Activated CD4-positive, alpha-beta T cell treated with anti-CD3 and anti-CD28 coated beads, Interleukin-2, amount 50 U/mL, for 1 hour (primary cell): ENCODE measurements around the gene CUEDC1.
A peak's percentile ranks its signal among the peaks of the same experiment; 100 is the strongest.
"Not testable (repeated sequence)": the region's sequence is repeated elsewhere in the genome, so short reads cannot be mapped to it uniquely, and the experiment has no call there.

ENCODE experiments used
- DNase-seq: peaks from one replicate; pipeline ENCODE4 v3.0.0-alpha.2; 2020

The CUEDC1 gene

DNA sequence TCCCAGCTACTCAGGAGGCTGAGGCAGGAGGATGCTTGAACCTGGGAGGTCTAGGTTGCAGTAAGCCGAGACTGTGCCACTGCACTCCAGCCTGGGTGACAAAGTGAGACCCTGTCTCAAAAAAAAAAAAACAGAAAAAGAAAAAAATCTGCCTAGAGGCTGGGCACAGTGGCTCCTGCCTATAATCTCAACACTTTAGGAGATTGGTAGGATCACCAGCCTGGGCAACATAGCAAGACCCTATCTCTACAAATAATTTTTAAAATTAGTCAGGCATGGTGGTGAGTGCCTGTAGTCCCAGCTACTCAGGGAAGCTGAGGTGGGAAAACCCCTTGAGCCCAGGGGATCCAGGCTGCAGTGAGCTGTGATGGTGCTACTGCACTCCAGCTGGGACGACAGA, 17.7 kb downstream of the CUEDC1 start:
- DNase-seq, result no peak

DNA sequence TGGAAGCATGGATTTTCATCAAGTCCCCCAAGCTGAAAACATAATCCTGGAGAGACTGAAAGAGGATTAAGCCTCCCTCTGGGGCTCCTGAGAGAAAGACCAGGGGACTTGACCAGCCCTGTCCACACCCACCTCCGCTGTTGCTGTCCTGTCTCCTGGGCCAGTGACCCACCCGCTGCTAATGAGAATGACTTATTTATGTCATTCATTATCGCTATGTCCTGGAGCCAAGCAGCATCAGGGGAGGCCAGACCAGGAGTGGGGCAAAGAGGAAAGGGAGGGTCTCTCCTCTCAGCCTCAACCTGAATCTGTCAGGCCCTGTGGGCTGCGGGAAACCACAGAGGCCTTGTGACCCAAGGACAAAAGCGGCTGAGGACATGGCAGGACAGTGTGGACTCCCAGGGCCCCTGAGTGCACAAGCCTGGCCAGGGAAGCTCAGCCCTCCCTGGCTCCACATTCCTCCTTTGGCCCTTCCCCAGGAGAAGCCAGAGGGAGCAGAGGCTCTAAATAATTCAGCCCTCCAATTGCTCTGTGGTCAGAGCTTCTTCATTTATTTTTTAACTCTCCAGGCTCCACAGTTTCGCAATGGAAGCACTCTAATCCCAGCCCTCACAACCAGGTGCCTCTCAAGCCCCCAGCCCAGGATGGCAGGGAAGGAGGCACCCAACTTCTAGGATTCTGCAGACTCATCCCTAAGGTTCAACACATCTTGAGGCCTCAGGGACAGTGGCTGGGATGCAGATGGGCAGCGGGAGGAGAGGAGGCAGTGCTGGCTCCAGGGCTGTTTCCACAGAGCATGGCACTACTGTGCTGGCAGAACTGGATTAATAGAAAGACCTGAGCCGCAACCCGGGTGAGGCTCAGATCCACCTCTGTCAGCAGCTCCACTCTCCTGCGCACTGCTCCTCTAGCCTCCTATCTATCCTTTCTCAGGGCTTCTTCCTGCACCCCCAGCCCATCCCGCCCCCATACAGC, 19.1 kb downstream of the CUEDC1 start:
- no peak for DNase-seq

DNA sequence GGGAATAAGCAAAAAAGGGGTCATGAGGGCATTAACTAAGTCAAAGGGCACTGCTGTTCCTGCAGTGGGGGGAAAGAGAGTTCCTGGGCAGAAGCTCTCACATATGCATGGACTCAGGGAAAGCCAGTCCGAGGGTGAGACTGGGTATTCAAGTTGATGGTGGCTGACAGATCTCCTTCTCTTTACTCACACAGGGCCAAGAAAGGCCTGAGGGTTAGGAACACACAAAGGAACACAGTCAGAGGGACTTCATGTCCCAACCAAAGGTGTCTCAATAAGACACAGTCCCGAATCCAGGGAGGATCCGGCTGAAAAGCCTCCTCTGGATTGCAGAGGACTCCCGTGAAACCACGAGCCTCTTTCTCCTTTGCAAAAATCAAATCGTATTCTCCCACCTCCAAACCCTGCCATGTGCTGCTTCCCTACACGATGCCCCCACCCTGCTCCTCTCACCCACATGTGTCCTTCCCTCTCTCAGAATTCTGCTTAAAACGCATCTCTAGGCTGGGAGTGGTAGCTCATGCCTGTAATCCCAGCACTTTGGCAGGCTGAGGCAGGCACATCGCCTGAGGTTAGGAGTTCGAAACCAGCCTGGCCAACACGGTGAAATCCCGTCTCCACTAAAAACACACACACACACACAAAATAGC, 23.6 kb downstream of the CUEDC1 start:
- no peak for DNase-seq

DNA sequence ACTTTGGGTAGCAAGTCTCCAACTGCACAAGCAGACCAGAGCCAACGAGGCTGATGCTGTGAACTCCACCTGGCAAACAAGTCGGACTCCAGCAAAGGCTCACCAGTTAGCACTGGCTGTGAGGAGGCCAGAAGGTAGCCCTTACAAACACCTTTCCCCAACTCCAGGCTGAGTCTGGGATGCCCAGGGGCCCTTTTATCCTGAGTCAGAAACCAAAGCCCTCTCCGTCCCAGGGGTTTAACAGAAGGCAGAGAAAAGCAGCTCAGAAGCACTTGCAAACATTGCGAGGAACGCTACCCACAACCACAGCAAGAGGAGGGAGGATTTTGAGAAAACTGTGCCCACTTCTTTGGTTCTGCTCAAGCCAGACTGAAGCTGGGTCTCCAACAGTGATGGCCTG, 25.0 kb downstream of the CUEDC1 start:
- DNase-seq, result no peak

DNA sequence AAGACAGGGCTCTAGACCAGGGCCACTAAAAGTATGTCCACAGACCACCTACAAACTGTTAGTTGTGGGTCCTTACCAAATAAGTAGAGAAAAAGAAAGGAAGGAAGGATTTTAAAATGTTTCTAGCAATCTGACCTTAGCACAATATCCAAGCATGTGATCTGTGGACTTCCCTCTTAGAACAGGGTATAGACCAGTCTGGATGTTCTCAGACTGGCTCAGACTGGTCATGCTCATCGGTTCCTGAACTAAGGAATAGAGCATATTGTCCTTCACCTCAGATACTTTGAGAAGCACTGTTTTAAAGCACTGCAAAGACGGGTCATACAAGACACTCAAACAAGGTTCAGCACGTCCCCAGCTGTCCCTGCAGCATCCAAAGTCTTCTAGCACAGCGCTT, 25.8 kb downstream of the CUEDC1 start:
- DNase-seq, result no peak

DNA sequence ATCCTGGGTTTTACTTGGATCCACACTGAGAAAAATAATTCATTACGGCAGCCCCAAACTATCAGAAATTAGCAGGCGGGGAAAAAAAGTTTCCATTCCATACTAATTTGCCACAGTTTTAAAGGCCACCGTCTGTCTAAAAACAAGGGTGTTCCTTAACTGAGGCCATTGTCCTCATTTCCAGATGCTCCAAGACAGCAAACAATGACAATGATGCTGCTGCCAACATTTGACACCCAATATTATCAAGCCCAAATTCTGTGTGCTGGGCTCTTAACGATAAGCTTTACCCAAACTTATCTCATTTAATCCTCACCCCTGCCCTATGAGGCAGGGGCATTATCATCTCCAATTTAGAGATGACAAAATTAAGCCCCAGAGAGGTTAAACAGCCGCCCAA, 26.3 kb downstream of the CUEDC1 start:
- no peak for DNase-seq

DNA sequence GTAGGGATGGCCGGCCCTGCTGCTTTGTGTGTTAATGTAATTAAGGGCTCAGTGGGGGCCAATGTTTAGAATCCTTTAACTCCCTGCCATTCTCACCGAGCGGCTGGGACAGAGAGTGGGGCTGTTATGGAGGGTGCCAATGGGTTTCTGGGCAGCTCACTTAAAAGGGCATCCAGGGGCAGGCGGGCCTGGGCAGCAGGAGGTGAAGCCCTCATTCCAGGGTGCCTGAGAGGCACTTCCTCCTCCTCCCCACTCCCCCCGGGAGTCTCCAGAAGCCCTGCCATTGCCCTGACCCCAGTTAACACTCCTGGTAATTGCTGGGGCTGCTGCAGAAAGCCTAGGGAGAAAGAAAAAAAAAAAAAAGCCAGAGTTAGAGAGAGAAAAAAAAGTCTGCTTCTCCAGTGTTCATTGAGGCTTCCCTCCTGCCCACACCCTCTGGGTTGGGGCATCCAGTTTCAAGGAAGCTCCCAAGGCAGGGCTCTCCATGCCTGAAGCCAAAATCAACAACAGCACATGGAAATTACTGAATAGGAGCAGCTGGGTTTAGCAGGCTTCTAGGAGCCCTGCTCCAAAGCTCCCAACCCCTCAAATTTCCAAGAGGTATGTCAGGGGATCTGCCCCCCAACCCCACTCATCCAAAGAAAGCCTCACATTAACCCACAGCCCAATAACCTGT, 28.0 kb downstream of the CUEDC1 start:
- DNase-seq, result no peak

DNA sequence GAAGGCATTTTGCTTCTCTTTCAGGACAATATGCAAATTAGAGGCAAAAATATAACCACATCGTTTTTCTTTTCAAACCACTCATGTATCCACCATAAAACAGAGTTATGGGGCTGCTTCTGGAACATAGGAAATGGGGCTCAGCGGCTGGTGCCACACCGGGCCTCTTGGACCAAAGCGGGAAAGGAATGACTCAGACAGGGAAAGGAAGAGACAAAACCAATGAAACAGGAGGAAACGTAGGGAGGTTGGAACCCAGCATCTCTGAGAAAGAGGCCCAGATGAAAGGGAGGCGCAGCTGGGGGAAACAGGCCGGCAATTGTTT, 28.5 kb downstream of the CUEDC1 start:
- no peak for DNase-seq

DNA sequence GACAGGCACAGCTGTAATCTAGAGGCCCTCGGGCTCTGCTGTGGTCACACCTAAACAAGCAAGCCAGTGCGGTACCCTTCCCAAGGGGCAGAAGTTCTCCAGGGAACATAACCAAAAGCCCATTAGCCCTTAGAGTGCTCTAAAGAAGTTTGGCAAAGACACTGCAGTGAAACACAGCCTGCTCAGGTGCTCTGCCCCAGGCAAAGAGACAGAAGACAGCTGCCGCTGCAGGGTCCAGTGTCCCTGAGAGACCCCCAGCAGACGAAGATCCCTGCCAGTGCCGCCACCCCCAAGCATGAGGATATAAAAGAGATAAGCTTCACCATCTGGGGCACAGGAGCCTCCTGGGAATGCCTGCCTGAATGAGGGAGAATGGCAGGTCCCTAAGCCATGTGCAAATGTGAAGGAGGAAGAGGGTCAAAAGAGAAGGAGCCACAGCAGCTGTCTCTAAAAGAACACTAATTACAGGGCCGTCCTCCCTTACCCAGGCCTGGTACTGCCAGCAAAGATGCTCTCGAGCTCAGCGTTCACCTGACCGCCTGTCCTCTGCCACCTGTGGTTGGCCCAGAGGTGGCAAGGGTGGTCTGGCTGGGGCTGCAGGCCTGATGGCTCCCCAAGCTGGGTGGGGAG, 29.7 kb downstream of the CUEDC1 start:
- no peak for DNase-seq

DNA sequence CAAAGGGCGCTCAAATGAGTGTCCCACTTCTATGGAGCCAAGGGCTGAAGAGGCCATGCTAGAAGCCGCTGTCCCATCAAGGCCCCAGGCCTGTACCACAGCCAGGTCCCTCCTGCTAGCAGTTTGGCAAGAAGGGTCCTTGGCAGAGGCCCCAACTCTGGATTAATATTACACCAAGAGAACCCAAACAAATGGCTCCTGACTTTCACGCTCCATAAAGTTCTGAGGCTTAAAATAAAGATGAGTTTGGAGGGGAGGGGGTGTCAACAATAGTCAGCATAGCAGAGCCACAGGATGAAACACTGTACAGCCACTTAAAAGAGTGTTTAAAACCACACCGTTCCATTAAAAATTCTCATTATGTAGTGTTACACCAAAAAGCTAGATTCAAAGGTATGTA, 30.5 kb downstream of the CUEDC1 start:
- no peak for DNase-seq

DNA sequence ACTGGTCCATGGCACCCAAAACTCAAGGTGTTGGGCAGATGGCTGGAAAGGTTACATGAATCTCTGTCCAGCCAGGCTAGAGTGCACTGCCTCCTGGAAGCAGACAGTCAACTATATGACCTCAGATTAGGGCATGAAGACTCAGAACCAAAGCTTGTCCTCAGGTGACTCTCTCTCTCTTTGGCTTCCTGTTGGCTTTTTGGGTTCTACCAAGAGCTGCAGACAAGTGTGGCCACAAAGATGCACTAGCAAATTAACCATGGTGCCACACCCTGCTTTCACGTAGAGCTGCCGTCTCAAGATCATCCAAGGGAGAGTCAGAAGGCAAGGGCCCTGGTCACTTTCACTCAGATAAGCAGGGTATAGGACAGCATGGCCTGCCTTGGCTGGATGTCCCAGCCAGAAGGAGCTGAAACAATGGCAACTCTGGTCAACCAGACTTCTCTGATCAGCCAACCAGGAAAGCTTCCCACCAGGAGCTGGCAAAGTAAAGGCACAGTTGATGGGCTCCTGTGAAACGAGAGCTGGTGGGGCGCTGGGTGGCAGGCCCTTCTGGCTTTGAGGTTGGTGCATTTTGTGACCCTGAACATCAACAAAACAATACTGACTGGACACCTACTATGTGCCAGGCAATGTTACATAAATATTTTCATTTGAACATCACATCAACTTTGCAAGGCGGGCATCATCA, 31.9 kb downstream of the CUEDC1 start:
- DNase-seq, result no peak

DNA sequence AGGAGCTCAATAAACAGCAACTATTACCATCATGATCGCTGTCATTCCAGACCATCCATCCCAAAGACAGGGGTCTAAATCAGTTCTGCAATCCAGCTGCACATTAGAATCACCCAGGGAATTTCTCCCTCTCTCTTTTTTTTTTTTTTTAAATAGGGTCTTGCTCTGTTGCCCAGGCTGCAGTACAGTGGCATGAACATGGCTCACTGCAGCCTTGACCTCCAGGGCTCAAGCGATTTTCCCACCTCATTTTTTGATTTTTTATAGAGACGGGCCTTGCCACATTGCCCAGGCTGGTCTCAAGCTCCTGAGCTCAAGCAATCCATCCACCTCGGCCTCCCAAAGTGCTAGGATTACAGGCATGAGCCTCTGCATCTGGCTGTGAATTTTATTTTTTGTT, 32.5 kb downstream of the CUEDC1 start:
- DNase-seq, result not testable (repeated sequence)

DNA sequence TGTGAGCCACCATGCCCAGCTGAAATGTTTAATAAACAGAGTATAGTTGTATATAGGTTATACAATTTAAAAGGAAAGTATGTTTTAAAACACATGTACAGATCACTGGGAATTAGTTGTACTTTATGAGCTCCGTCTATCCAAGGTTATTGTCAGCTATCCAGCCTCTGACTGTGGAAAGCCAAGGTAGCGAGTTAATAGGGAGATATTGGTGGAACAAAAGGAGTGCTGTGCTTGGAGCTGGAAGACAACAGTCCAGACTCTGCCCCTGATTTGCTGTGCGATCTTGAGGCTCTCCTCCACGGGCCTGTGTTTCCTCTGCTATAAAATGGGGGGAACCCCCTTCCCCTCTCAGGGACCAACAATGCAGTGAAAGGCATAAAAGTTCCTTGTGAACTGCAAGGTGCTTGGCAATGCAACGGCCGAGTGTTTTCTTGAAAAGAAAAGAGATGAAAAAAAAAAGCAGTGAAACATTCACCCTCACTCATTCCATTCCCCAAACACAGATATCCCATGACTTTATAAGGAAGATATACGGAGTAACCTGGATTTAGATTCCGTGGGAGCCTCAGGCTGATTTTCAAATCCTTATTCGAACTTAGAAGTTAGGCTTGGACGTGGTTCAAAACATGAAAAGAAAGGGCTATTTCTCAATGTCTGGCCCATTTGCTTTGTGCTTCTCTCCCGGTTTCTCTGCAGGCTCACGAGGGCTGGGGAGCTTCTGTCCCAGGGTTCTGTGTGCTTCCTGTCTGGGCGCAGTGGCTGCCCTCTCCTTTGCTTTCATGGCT, 34.1 kb downstream of the CUEDC1 start:
- DNase-seq, result no peak

DNA sequence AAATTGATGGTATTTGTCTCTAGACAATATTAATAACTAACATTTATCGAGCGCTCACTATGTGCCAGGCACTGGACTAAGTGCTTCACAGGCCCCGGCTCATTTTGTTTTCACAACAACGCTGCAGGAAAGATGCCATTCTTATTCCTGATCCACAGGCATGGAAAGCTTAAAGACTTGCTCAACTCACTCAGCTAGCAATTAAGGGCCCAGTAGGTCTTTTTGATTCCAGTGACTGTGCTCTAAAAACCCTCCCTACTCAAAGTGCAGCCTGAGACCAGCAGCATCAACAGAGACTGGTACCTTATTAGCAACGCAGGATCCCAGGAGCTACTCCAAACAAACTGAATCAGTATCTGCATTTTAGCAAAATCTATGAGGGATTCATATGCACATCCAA, 35.3 kb downstream of the CUEDC1 start:
- DNase-seq, result no peak

DNA sequence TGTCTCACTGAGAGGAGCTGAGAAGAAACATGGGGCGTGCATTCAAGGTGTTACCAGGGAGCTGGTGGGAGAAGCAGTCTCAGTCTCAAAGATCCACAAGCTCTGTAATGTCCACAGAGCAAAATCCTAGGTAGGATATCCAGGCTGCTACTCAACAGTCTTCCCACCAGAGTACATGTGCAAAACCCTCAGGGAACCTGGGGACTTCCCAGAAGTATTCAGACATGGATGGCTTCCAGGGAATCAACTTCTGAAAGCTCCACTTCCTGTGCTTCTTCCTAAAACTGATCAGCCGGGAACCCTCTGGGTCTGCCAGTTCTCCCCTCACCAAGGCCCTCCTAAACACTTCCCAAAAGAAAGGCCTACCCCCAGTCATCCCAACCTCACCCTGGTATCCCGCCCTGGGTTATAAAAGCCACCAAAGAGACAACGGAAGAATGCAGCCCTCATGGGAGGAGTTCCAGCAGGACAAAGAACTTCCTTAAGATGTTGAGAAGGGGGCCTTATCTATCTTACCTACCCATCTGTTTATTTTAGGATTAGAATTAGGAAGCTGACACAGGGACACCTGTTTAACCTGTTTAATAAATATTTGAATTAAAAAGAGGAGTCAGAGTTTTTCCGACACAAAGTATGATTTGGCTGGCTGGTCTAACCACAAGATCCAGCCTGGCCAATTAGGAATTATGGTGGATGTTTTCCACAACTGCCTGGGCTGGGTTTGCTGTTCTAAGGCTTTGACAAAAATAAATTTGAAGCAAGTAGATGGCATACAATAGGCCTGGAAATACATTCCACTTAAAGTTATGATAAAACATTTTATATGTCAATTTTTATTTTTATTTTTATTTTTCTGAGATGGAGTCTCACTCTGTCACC, 37.0 kb downstream of the CUEDC1 start:
- no peak for DNase-seq

DNA sequence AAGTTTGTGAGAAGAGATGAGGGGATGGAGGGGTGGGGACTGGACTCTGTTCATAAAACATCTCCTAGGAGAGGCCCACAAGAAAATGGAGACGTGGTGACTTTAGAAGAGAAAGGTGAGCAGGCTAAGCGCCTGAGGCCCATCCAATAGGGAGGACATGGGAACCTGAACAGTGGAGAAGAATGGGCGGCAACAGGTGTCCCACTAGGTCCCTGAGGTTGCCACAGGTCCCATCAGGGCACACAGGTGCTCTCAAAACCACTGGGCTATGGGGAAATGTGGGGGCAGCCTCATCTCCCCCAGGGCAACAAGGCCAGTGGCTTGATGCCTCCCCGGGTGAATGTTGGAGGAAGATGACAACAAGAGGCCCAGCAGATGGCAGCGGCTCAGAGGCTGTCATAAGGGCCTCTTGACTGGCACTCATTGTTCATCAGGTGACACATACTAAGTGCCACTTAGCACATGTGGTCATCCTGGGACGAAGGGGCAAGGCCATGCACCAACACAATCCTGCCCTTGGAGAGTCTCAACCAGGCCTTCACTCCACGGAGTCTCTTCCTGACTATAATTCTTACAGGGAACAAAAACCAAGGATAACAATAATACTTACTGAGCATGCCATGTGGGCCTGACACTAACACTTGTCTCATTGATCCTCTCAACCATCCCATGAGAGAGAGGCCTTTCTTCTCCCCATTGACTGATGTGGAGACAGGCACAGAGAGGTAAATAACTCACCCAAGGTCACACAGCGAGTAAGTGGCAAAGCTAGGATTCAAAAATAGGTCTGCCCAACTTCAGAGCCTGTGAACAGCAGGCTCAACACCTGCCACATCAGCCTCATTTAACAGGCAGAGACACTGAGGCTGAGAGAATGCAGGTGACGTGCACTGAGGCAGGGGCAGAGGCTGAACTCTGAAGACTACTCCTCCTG, 38.0 kb downstream of the CUEDC1 start:
- DNase-seq, result peak; percentile 21

DNA sequence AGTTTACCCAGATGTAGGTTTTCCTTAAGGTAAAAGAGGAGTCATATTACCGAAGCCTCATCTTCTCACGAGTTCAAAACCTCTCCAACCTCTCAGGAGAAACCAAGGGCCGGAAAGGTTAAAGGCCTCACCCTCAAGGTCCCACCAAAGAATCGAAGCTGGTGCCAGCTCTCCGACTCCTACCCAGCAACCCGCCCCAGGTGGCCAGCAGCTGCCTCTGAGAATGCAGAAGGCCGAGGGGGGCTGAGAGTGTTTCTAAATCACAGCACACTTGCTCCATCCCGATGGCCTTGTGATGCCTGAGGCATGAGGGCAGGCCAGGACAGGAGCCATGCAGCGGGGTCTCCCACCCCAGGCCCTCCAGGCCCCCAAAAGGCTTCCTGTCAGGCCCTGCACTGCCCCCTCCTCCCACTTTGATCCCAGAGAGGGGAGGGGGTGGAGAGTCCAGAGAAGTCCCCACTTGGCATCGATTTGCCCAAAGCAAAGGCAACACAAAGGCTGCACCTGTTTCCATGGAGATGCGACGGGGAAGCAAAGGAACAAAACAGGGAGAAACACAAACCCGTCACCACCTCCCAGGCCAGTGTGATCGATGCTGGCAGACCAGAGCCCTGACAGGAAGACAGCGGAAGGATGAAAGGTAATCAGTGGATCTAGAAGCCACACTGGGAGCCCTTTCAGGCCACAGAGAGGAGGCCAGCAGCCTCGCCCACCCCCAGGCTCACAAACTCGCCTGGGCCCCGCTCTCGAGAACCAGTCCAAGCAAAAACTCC, 39.0 kb downstream of the CUEDC1 start:
- no peak for DNase-seq

DNA sequence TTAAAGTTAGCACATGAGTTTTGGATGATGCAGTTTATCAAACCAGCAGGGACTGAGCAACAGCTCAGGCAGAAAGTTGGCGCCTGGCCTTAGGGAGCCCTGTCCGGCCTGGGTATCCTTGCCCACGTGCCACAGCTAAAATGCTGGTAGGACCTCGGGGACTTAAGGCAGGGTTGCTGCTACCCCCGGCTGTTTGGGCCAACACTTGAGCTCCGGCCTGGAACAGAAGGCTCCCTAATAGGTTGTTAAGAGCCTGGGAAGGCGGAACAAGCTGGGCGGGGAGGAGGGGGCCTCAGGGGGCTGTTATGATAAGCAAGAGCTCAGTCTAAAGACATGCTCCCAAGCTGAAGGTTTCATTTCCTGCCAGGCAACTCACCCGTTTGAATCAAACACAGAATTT, 39.7 kb downstream of the CUEDC1 start:
- no peak for DNase-seq
